ENCODE data around the gene ADAMTS2.
"Not testable (repeated sequence)": the region's sequence is repeated elsewhere in the genome, so short reads cannot be mapped to it uniquely, and the experiment has no call there.

ADAMTS2 gene

GRCh38 chr5:179326122-179326927 is 18.9 kb downstream of the ADAMTS2 start:
- no peaks in the 10 kb centered on the region for H3K36me3 Mint-ChIP-seq
- no peaks in the 10 kb centered on the region for H3K9me3 Mint-ChIP-seq (ENCODE audit: low read depth)
- H3K4me1 Mint-ChIP-seq (ENCODE audit: low read depth) = no peaks in the 10 kb centered on the region
- H3K27ac Mint-ChIP-seq = no peak overlapping the region
- no peak overlapping the region for H3K4me3 Mint-ChIP-seq
- peaks cover 9% of the 10 kb centered on the region for H3K27me3 Mint-ChIP-seq

DNA sequence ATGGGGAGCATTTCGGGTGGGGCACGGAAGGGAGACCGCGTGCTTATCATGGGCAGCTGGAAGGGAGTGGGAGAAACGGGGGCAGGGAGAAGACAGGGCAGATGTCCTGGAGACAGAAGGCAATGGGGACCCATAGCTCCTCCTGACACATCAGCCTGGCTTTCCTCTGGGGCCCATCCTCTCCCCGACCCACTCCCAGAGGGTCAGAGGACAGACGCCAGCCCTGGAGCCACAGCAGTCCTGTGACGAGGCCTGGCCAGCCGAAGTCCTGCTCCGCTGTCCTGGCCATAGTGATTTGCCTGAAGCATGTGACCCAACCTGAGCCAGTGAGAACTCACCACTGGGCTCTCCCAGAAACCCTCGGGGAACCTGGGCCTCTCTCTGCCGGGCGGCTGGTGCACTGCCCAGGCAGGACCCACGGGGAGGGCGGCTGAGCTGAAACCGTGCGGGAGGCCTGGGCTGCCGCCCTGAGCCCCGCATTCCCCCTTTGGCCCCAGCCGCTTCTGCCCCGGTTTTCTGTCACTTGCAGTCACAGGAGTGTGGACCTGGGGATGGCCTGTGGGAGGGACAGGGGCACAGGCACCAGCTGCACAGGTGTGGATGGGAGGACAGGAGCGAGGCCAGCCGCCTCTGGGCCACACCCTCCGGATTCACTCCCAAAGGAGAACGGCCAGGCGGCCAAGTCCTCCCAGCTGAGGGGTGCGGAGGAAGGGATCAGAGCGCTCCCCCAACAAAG is 19.8 kb downstream of the ADAMTS2 start:
- no peak overlapping the region for H3K4me3 Mint-ChIP-seq
- H3K27me3 Mint-ChIP-seq = peaks cover 9% of the 10 kb centered on the region
- no peaks in the 10 kb centered on the region for H3K4me1 Mint-ChIP-seq (ENCODE audit: low read depth)
- no peaks in the 10 kb centered on the region for H3K36me3 Mint-ChIP-seq
- H3K9me3 Mint-ChIP-seq (ENCODE audit: low read depth) = no peaks in the 10 kb centered on the region
- H3K27ac Mint-ChIP-seq = no peak overlapping the region

- no peaks in the 10 kb centered on the region for H3K36me3 Mint-ChIP-seq
These were observed 20.4 kb downstream of the ADAMTS2 start for GRCh38 chr5:179324760-179325295.

GRCh38 chr5:179324316-179324715 is 20.9 kb downstream of the ADAMTS2 start:
- not testable (repeated sequence) for H3K4me3 Mint-ChIP-seq; H3K9me3 Mint-ChIP-seq (ENCODE audit: low read depth); H3K27ac Mint-ChIP-seq; H3K4me1 Mint-ChIP-seq (ENCODE audit: low read depth); H3K27me3 Mint-ChIP-seq; H3K36me3 Mint-ChIP-seq

More at GRCh38 chr5:179324760-179325295, 20.4 kb downstream of the ADAMTS2 start:
- Mint-ChIP-seq H3K4me1 (ENCODE audit: low read depth) (no peaks in the 10 kb centered on the region), H3K27me3 (peaks cover 8% of the 10 kb centered on the region), H3K4me3 (no peak overlapping the region), H3K27ac (no peak overlapping the region), H3K9me3 (ENCODE audit: low read depth) (no peaks in the 10 kb centered on the region)

DNA sequence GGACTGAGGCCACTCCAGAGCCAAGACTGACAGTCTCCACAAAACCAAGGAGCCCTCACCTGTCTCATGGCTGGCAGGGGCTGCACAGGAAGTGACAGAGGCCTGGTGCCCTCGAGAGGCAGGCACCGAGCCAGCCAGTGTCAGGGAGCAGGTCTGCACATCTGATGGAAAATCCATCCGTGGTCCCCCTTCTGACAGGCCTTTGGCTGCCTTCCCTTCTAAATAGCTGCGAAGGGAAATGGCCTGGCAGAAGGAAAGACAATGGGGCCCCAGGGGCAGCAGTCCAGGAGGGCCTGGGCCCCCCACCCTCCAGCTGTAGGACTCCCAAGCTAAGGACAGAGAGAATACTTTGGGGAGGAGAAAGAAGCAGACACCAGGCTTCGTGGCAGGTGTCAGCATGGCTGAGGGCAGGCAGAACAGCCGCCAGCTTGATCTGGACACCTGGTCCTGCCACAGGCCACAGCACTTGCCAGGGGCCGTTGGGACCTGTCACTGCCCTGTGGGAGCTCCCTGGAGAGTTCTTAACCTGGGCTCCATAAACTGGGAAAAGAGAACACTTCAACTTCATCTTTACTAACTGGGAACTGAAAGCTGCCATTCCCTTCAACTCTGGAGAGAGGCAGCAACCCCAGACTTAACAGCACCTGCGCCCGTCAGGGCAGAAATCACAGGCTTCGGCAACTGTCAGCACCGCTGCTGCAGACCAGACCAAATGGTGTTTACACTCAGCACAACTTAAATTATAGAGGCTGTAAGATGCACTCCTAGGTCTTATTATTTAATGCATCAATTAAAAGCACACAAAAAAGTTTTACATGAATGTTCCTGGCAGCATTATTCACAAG is 22.0 kb downstream of the ADAMTS2 start:
- Mint-ChIP-seq H3K4me3 (no peak overlapping the region), H3K36me3 (no peaks in the 10 kb centered on the region), H3K27ac (no peak overlapping the region), H3K9me3 (ENCODE audit: low read depth) (no peaks in the 10 kb centered on the region), H3K27me3 (peaks cover 5% of the 10 kb centered on the region), H3K4me1 (ENCODE audit: low read depth) (no peaks in the 10 kb centered on the region)

GRCh38 chr5:179322071-179323025 is 22.9 kb downstream of the ADAMTS2 start:
- Mint-ChIP-seq H3K36me3 (no peaks in the 10 kb centered on the region), H3K27me3 (peaks cover 3% of the 10 kb centered on the region), H3K4me1 (ENCODE audit: low read depth) (no peaks in the 10 kb centered on the region), H3K9me3 (ENCODE audit: low read depth) (no peaks in the 10 kb centered on the region), H3K4me3 (no peak overlapping the region), H3K27ac (no peak overlapping the region)

GRCh38 chr5:179321206-179321987 is 23.9 kb downstream of the ADAMTS2 start:
- no peak overlapping the region for H3K4me3 Mint-ChIP-seq
- H3K27ac Mint-ChIP-seq = no peak overlapping the region
- peaks cover under 1% of the 10 kb centered on the region for H3K27me3 Mint-ChIP-seq
- H3K4me1 Mint-ChIP-seq (ENCODE audit: low read depth) = no peaks in the 10 kb centered on the region
- H3K36me3 Mint-ChIP-seq = no peaks in the 10 kb centered on the region
- H3K9me3 Mint-ChIP-seq (ENCODE audit: low read depth) = no peaks in the 10 kb centered on the region

- H3K36me3 Mint-ChIP-seq = no peaks in the 10 kb centered on the region
- H3K4me1 Mint-ChIP-seq (ENCODE audit: low read depth) = no peaks in the 10 kb centered on the region
- no peak overlapping the region for H3K27ac Mint-ChIP-seq
- no peaks in the 10 kb centered on the region for H3K9me3 Mint-ChIP-seq (ENCODE audit: low read depth)
- no peak overlapping the region for H3K4me3 Mint-ChIP-seq
- no peaks in the 10 kb centered on the region for H3K27me3 Mint-ChIP-seq
These were observed 25.4 kb downstream of the ADAMTS2 start for GRCh38 chr5:179319741-179320281.

DNA sequence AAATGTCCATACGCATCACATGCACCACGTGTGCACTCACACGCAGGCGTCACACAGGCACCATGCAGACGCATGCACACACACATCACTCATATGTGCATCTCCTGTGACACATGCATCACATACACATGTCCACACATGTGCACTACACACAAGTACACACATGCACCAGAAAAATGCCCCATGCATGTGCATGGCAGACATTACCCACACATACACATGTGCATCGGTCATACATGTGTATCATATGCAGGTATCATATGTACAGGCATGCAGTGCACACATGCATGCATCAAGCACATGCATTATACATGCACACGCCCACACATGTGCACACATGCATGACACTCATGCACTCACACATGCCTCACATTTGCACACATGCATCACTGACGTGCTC is 26.1 kb downstream of the ADAMTS2 start:
- no peaks in the 10 kb centered on the region for H3K4me1 Mint-ChIP-seq (ENCODE audit: low read depth)
- no peak overlapping the region for H3K4me3 Mint-ChIP-seq
- peaks cover 2% of the 10 kb centered on the region for H3K27me3 Mint-ChIP-seq
- no peaks in the 10 kb centered on the region for H3K36me3 Mint-ChIP-seq
- no peak overlapping the region for H3K27ac Mint-ChIP-seq
- H3K9me3 Mint-ChIP-seq (ENCODE audit: low read depth) = no peaks in the 10 kb centered on the region

DNA sequence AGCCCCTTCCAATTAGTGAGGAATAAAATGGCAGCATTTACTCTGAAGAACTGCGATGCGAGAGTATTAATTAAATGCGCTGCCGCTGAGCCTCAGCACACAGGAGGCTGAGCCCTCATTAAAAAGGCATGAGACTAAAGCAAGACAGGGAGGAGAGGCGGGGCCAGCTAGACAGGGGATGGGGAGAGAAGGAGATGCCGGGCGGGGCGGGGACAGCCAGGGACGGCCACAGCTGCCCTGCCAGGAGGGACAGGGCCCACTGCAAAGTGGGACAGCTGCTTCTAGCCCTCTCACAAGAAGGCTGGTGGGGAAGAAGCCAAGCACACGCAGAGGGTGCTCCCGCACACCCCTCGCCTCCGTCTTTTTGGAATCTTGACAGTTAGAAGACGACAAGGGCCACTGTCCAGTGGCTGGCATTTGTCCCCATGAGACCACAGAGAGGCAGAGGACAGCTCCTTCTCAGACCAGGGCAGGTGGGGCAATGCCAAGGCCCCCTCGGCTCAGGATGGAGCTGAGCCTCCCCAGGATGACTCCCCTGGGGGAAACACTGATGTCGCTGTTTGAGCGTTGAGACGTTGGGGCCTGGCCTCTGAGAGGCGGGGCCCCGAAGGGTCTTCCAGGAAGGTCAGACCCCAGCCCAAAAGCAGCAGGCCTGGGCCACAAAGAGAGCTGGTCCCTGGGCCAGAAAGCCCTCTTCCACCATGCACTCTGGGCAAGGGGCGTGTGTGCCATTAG is 26.9 kb downstream of the ADAMTS2 start:
- H3K27ac Mint-ChIP-seq = no peak overlapping the region
- no peak overlapping the region for H3K4me3 Mint-ChIP-seq
- H3K9me3 Mint-ChIP-seq (ENCODE audit: low read depth) = no peaks in the 10 kb centered on the region
- no peaks in the 10 kb centered on the region for H3K4me1 Mint-ChIP-seq (ENCODE audit: low read depth)
- no peaks in the 10 kb centered on the region for H3K36me3 Mint-ChIP-seq
- peaks cover 2% of the 10 kb centered on the region for H3K27me3 Mint-ChIP-seq

DNA sequence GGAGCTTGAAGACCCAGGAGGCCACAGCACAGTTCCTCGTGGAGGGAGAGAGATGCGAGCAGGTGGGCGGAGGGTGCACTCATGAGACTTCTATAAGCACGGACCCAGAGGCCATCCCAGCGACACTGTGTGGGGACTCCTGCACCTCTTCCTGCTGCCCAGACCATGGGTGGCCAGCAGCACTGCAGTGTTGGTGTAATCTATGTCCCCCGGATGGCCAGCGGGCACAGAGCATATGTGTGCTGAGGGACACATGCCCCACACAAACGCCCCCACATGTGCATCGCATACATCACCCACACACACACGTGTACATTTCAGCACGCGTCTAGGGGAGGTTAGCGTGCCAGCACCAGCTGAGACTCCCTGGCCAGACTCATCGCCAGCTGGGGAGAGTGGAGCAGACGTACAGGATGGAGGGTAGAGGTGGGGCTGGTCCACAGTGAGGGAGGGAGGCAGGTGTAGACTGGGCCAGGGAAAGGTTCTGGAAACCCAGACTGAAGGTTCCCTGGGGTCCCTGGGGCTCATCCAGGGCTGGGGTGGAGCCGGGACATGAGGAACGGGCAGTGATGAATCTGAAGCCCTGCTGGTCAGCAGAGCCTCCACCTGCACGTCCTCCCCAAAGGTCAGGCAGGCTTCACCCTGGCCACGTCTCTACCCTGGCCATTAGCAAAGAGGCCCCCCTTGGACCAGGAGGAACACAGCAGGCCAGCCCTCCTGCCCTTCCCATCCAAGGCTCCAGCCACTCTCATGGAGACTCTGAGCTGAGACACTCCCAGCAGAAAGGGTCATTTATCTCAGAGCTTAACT is 27.6 kb downstream of the ADAMTS2 start:
- Mint-ChIP-seq H3K4me3 (no peak overlapping the region), H3K4me1 (ENCODE audit: low read depth) (no peaks in the 10 kb centered on the region), H3K27ac (no peak overlapping the region), H3K9me3 (ENCODE audit: low read depth) (no peaks in the 10 kb centered on the region), H3K27me3 (peaks cover 2% of the 10 kb centered on the region), H3K36me3 (no peaks in the 10 kb centered on the region)

- H3K36me3 Mint-ChIP-seq = no peaks in the 10 kb centered on the region
- H3K4me3 Mint-ChIP-seq = no peak overlapping the region
- no peaks in the 10 kb centered on the region for H3K4me1 Mint-ChIP-seq (ENCODE audit: low read depth)
These were observed 28.3 kb downstream of the ADAMTS2 start for GRCh38 chr5:179316982-179317381.

More at GRCh38 chr5:179316982-179317381, 28.3 kb downstream of the ADAMTS2 start:
- H3K9me3 Mint-ChIP-seq (ENCODE audit: low read depth) = no peaks in the 10 kb centered on the region
- no peak overlapping the region for H3K27ac Mint-ChIP-seq
- peaks cover 2% of the 10 kb centered on the region for H3K27me3 Mint-ChIP-seq
